ENCODE data around the gene EVPL.
"Not testable (repeated sequence)": the region's sequence is repeated elsewhere in the genome, so short reads cannot be mapped to it uniquely, and the experiment has no call there.

The EVPL gene

DNA sequence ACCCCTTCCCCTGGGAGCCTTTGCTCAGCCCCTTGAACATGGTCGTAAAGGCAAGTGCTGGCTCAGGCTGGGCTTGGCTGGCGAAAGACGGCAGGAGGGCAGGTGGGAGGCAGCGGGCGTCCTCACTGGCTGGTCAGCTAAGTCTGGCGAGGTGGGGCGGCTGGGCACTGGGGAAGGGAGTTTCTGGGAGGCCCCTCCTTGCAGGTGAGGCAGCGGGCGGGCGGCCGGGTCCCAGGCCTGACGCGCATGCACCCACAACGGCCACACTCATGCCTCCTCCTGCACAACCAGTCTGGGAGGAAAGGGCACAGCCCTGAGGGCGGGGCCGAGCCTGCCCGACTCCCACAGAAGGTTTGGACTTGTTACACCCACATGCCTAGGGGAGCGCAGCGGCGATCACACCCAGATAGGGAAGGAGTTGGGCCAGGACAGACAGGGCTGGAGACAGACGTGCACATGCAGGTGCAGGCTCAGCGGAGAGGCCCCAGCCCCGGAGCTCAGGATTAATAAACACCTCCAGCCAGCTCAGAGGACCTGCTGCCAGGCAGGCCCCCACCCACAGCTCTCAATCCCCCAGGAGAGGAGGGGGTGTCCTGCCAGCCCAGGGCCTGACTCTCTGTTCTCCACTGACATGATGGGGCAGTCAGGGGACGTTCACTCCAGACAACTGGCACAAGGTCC is at the start of gene EVPL:
Gene EVPL (minus strand): TSS at position 148 of the 681 bp plus-strand sequence. CDS start 108 bp downstream, at position 40.
- no peak for DNase-seq (ENCODE audit: low spot score)

DNA sequence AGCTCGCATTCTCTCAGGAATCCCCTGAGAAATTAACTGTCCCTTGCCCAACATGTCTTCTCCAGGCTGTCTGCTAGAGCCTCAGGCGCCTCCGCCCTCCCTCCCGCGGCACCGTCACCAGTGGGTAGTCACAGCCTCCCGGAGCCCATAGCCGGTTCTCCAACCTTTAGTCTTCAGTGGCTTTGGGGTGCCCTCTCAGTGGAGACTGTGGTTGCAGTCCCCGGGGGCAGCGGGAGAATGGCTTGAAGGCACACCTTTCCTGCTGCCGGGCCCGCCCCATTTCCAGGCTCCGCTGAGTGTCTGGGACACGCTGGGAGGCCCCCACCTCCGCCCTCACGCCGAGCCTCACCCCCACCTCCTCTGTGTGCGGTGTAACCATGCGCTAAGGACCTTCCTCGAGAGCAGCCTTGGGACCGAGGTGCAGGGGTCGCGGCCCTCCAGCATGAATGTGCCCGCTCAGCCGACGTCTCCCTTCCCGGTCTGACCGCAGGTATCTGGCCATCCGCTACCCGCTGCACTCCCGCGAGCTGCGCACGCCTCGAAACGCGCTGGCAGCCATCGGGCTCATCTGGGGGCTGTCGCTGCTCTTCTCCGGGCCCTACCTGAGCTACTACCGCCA is 49.1 kb upstream of the EVPL start:
- DNase-seq (ENCODE audit: low spot score) = no peak

DNA sequence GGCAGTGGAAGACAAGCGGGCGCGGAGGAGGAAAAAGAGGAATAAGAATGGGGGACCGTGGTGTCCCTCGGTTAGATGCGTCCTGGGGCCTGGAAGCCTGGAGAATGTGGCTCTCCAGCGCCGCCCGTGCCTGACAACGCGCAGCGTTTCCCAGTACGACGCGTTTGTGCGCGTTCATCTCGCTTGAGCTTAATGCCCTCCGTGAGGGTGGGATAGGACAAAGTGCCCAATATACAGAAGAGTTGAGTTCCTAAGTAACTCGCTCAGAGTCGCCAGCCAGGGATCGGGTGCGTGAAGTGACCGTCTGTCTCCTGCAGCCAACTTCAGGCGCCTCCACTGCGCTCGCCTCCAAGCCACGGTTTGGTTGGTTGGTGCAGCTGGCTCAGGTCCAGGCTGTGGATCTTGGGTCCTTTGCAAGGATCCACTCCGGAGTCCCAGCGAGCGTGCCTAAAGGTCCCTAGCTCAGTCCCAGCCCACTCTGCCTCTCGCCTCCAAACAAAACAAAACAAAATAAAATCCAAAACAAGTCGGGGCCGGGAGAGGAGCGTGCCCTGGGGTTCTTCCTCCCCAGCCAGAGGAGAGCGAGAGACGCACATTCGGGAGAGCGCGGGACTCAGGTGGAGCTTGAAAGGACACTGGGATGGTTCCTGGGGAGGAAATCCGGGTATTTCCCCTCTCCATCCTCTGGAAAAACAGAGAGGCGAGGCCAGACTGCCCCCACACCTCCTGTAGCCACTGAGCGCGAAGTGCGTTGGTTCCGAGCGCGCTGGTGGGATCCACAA is 48.4 kb upstream of the EVPL start:
- no peak for DNase-seq (ENCODE audit: low spot score)

DNA sequence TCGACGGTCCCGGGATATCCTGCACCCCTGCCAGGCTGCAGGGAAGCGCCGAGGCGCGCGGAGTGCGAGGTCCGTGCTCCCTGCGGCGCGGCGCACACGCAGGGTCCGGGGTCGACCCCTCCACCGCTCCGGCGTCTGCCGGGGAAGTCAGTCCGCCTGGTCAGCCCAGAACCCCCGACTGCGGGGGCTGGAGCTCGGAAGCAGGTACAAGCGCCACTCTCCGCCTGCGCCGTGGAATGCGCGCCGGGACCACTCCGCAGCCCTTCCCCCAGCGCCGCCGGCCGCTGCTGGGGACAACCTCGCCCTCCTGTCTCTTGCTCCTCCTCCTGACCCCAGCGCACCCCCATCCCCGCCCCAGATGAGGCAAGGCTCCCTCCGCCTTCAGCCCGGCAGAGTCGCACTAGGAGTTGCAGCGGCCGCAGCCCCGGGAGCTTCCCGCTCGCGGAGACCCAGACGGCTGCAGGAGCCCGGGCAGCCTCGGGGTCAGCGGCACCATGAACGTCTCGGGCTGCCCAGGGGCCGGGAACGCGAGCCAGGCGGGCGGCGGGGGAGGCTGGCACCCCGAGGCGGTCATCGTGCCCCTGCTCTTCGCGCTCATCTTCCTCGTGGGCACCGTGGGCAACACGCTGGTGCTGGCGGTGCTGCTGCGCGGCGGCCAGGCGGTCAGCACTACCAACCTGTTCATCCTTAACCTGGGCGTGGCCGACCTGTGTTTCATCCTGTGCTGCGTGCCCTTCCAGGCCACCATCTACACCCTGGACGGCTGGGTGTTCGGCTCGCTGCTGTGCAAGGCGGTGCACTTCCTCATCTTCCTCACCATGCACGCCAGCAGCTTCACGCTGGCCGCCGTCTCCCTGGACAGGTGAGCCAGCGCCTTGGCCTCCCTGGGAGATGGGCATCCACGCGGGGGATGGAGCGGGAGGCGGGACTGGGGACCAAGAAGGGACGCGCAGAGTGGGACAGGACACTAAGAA is 47.6 kb upstream of the EVPL start, which contains the start of gene GALR2:
Gene GALR2 (plus strand): TSS at position 392 of the 974 bp plus-strand sequence. CDS start 103 bp downstream, at position 495.
- no peak for DNase-seq (ENCODE audit: low spot score)

DNA sequence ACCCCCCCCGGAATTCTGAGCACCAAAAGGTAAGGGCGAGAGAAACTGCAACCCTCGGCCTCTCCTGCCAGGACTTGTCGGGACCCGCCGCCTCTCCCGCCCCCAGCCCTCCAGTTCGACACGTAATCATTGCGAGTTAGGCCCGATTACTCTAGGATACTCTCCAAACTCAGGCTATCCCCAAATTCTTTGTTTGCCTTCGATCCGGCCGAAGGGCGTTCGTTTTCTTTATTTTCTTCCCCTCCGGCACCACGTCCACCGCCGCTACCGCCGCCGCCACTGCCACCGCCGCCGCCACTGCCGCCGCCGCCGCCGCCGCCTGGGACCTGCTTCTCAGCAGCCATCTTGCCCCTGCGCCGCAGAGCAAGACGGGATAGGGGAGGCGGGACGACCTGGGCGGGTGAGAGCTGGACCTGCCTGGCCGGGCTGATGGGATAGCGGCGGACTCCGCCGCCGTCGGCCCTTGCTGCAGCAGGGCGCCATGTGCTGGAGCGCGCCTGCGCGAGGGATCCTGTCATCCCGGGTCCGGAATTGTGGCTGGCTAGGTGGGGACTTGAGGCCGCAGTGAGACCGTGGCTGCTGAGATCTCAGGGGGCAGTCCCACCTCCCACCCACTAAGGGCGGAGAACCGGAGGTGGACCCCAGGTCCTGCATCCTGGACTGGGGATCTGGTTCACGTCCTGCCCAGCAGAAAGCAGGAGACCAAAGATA is 45.2 kb upstream of the EVPL start, which contains the start of gene SRP68:
Gene SRP68 (minus strand): TSS at position 370 of the 711 bp plus-strand sequence. CDS start 26 bp downstream, at position 344.
- peak; percentile 98 for DNase-seq (ENCODE audit: low spot score)

DNA sequence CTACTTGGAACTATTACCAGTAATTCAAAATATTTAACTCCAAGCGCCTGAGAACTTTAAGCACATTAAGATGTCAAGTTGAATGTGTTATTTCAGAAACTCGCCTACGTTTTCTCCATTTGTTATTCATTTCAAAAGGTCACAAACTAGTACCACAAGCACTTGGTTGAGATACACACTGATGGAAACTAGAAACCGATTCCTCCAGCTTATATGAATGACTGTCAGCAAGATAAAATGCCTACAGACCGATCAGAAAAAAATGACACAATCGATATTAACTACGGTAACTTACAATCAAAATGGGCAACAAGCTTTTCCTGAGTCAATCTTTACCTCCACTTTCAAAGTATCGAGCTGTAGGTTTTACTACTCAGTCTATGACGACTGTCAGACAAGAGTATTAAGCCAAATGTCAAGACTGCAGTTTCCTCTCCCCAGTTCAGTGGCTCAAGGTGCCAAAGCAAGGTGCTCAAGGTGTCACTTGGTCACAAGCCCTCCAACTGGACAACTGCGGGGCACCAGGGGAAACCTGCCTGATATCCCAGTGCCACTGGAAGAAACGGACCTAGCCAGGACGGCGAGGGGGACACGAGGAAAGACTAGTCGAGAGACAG is 44.5 kb upstream of the EVPL start:
- no peak for DNase-seq (ENCODE audit: low spot score)

DNA sequence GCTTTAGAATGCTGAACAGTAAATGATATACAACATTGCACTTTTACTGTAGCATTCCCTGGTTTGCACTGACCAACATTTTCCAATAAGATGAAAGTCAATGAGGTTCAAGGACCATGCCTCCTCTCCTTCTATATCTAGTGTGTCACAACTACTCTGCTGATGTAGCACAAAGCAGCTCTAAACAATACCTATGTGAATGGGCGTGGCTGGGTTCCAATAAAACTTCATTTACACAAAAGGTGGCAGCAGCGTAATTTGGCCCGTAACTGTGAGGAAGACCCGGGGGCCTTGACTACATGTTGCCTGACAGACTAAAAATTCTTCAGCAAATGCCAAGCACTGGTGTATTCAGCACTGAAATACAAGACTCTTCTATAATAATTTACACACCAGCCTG is 38.7 kb upstream of the EVPL start:
- DNase-seq (ENCODE audit: low spot score) = no peak

DNA sequence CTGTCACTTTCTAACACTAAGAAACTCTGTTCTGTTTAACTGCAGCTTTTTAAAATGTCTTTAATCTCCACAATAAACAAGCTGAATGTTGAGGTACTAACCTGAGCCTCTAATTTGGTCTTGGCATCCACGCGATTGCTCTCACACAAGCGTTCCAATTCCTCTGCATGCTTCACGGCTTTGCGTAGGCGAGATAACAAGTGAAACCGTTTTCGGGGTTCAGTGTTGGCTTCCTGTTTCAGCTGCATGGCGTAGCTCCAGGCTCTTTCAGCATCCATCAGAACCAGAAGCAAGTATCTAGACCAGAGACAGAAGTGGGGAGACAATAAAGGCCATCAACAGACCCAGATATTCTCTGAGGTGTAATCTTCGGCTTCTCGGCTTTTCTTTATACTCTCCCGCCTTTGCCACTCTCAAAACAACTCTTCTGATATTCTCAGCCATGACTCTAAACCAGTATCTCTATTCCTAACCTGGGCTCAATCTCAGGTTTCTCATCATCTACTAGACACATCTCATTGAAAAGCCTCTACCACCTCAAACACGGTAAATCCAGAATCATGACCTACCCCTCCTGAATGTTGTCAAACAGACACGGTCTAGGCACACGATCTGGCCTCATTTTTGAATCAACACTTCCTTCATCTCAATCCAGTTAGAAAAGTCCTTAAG is 36.9 kb upstream of the EVPL start:
- DNase-seq (ENCODE audit: low spot score) = no peak

DNA sequence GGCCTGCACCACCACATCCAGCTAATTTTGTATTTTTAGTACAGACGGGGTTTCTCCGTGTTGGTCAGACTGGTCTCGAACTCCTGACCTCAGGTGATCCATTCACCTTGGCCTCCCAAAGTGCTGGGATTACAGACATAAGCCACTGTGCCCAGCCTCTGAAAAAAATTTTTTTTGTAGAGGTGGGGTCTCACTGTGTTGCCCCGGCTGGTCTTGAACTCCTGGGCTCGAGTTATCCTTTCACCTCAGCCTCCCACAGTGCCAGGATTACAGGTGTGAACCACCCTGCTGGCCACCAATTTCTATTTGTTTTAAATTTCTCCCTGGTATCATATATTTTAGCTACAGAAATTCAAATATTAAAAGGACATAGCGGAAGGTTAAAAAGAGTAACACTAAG is 31.2 kb upstream of the EVPL start:
- not testable (repeated sequence) for DNase-seq (ENCODE audit: low spot score)

DNA sequence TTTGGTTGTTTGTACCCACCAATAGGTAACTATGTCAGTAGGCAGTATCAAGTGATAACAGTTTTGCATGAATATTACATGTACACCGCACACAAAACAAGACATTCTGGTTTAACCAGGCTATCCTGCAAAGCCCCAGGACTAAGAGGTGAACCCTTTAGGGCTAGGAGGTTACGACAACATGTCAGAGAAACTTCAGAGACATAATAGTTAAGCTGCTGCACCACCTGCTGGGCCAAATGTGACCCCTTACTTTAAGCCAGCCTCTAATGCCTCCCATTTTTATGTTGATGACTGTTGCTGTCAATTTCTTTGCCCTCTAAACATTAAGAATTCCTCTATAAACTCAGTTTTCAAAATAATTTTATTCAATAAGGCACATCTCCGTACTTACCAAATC is 29.8 kb upstream of the EVPL start:
- no peak for DNase-seq (ENCODE audit: low spot score)

DNA sequence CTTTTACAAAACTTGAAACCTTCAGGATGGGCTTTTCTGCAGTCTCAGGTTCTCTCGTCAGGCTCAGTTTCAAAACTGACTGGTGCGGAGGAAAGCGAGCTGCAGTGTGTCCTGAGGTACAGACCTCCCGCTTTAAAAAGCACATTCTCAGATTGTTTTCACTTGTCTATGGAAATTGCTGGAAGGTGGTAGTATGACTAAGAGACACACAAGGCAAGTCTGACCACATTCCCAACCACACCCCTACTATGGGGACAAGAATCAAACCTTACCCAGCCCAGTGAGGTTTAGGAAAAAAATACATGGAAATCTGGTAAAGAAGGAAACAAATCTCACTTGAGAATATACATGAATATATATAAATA is 27.0 kb upstream of the EVPL start:
- peak; percentile 61 for DNase-seq (ENCODE audit: low spot score)

DNA sequence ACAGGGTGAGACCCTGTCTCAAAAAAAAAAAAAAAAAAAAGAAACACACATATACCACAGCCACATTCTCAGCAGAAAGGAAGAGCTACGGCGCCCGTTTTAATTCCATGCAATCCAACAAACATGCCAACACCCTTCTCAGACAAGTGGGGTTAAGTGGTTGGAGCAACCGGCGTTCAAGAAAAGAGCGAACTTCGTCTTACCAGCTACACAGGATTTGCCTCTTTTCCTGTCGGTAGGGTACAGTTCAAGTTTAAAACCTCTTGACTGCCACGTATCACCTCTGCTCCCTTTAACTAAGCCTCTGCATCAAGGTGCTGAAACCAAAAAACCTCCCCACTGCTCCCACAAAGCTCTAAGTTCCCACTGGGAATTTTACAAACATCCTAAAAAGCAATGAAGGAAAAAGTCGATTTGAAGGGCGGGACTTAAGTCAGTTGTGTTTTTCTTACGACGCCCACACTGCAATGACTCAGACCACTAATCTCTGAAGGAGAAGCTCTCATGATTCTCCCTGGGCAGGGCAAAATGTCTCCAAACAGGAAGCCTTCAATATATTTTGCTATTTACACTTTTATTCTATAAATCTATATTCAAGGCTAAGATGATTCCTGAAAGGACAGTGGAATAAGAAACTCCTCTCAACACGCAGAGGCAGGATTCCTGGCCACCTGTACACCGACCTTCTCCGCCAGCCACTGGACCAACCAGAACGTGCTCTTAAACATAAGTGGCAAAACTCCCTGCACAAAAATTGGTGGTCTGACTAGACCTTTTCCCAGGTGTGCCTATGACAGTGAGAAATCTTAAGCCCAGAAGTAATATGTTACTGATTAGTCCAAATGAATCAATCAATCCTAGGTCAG is 26.4 kb upstream of the EVPL start:
- DNase-seq (ENCODE audit: low spot score) = peak; percentile 36

DNA sequence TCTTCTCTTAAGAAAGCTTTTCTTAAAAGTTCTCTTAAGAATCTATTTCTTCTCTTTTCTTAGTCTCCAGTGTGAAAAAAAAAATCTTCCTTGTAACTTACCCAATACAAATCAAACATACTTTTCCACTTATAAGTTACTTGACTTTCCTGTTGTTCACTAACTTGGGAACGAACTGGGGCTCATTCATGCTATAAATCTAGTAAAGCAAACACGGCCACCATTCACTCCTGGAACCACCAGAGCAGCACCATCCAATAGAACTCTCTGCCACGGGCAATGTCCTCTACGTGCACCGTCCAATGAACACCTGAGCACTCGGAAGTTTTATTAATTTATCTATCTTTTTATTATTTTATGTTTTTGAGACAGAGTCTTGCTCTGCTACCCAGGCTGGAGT is 24.5 kb upstream of the EVPL start:
- no peak for DNase-seq (ENCODE audit: low spot score)

DNA sequence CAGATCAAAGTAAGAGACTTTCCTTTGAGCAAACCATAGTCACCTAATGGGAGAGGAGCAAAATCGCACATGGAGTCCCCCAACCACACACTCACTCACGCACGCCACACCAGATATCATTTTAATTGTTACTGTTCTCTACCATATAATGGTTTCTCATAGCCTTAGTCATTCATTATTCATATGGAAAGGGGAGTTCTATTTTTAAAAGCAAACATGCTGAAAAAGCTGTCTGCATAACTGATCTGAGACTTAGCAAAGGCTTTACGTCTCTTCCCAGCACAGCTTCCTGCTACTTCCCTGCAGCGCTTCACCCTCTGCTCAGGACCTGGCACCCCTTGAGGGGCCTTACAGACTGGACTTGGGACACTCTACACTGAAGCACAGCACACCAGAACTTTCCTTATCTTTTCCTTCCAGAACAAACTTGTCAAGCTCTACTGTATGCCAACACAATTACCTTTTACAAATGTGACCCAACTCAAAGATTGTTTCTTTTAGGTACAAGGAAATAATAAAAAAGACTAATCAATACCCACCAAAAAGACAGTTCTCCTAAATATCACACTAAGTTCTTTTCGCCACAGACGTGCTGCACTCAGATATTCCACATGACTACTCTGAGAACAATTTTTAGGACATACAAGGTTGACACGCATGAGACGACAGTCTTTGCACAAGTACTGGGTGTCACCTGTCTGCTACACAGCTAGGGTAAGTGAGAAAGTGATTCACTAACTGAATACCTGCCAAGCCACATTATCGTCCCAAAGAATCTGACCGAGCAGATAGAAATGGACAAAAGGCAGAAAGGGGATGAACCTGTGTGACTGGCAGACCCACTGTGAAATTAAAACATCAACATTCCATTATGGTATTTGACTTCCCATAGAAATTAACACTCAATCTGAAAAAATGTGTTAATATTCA is 23.7 kb upstream of the EVPL start:
- DNase-seq (ENCODE audit: low spot score) = no peak

DNA sequence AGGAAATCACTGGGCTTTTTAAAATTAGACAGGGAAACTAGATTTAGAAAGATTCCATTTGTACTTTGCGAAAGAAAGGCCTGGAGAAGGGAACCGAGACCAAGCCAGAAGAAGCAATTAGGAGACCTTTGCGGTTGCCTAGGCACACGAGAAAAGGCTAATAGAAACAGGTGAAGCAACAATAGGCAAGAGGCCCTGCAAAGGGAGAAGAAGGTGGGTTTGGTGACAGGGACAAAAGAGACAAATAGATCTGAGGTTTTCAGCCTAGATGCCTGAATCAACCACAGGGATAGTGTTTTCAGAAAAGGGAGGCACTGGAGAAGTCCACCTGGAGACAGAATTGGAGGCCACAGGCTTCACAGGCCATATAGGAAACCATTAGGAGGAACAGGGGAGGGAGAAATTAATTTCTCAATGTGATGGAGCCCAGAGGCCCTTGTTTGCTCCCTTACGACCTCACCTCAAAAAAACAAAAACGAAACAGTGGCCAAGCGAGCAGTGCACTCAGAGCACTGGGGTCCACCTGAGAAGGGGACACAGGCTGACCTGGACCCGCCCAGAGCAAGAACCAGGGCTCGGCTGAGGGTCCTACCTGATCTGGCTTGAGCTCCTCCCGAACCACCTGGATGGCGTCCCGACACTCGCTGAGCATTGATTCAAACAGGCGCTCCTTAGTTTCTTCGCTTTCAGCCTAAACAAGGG is 22.9 kb upstream of the EVPL start:
- no peak for DNase-seq (ENCODE audit: low spot score)

DNA sequence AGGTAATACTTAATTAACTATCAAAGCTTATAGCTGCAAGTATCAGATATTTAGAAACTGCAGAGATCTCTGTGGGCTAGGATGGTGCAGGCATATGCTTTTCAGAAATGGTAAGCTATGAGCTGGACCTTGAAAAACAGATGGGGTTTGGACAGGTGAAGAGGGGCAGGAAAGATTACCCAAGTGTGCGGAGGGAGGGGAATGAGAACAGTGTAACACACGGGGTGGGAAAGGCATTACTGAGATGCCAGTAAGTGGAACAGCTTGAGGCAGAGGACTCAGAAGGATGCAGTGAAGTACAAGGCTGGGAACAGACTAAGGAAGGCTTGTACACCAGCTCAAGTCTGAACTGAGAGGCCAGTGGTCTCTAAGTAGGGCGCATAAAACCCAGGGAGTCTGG is 22.1 kb upstream of the EVPL start:
- no peak for DNase-seq (ENCODE audit: low spot score)

DNA sequence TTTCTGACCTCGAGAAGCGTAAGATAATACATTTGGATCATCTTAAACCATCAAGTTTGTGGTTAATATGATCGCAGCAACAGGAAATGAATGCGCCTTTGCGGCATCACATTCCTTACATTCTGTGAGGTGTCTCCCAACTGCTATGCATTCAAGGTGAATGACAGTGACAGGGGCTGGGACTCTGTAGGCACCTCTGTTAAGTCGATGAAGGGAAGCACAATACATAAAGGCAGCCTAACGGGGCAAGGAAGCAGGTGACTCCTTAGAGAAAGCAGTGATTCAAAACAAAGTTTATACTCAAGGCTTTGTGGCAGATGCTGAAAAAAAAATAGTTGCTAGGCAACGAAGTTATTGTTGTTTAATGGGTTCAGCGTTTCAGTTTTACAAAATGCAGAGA is 21.6 kb upstream of the EVPL start:
- DNase-seq (ENCODE audit: low spot score) = no peak
